Stimulated activated CD8-positive, alpha-beta memory T cell treated with anti-CD3 and anti-CD28 coated beads, Interleukin-12 subunit alpha, Interleukin-12 subunit beta, amount 100 ng/mL, for 4 hours (primary cell): ENCODE results near the gene ASB18.

Source experiments
- DNase-seq: peaks from one replicate; pipeline ENCODE4 v3.0.0-alpha.2; 2020; ENCODE audit warnings: low read depth

The ASB18 gene

GRCh38 chr2:236208019-236208926 is 55.9 kb downstream of the ASB18 start:
- no peak for DNase-seq

- DNase-seq: no peak
Observed at GRCh38 chr2:236207472-236207871, 56.7 kb downstream of the ASB18 start.

- no peak for DNase-seq
Observed at GRCh38 chr2:236205867-236206645, 58.1 kb downstream of the ASB18 start.

GRCh38 chr2:236204953-236205352 is 59.3 kb downstream of the ASB18 start:
- DNase-seq: no peak

GRCh38 chr2:236200378-236200777 is 63.8 kb downstream of the ASB18 start:
- no peak for DNase-seq

- DNase-seq: no peak
Observed at GRCh38 chr2:236196366-236196765, 67.8 kb downstream of the ASB18 start.

- DNase-seq: no peak
Observed at GRCh38 chr2:236195726-236196125, 68.5 kb downstream of the ASB18 start.

- no peak for DNase-seq
Observed at GRCh38 chr2:236194786-236195185, 69.4 kb downstream of the ASB18 start.

- no peak for DNase-seq
Observed at GRCh38 chr2:236193026-236193425, 71.2 kb downstream of the ASB18 start.

GRCh38 chr2:236190674-236191073 is 73.5 kb downstream of the ASB18 start:
- DNase-seq: no peak

- no peak for DNase-seq
Observed at GRCh38 chr2:236184701-236185100, 79.5 kb downstream of the ASB18 start.

- no peak for DNase-seq
Observed at GRCh38 chr2:236180831-236181453, 83.3 kb downstream of the ASB18 start.

GRCh38 chr2:236180076-236180816 is 84.0 kb downstream of the ASB18 start:
- no peak for DNase-seq

GRCh38 chr2:236179236-236180075 is 84.8 kb downstream of the ASB18 start:
- DNase-seq: no peak

GRCh38 chr2:236178890-236179235 is 85.3 kb downstream of the ASB18 start:
- DNase-seq: no peak

- no peak for DNase-seq
Observed at GRCh38 chr2:236177967-236178889, 86.0 kb downstream of the ASB18 start.

- no peak for DNase-seq
Observed at GRCh38 chr2:236177604-236177966, 86.6 kb downstream of the ASB18 start.

GRCh38 chr2:236176951-236177350 is 87.3 kb downstream of the ASB18 start:
- no peak for DNase-seq

GRCh38 chr2:236176417-236176816 is 87.8 kb downstream of the ASB18 start:
- no peak for DNase-seq

- no peak for DNase-seq
Observed at GRCh38 chr2:236175548-236176150, 88.6 kb downstream of the ASB18 start.
